SK-N-SH treated with all-trans-retinoic acid at 6 μM for 48 hours (cell line): ENCODE measurements around the gene TRAPPC1.

ENCODE experiments used
- ISL1 ChIP-seq: fragments of 250-450 bp; sonication (Bioruptor Pico); IDR thresholded peaks from 2 replicates; pipeline ENCODE4 v2.1.2; 2022; ENCODE audit warnings: mild to moderate bottlenecking, moderate library complexity
- OSR1 ChIP-seq: fragments of 250-450 bp; sonication (Bioruptor Pico); IDR thresholded peaks from 2 replicates; pipeline ENCODE4 v1.8.0; 2022; ENCODE audit warnings: moderate library complexity, mild to moderate bottlenecking, inconsistent platforms
- ZNF565 ChIP-seq: fragments of 450-650 bp; formaldehyde crosslinking; conservative IDR thresholded peaks from 2 replicates; pipeline ENCODE4 v1.5.0; 2020; ENCODE audit warnings: low read depth, mild to moderate bottlenecking, moderate library complexity

DNA sequence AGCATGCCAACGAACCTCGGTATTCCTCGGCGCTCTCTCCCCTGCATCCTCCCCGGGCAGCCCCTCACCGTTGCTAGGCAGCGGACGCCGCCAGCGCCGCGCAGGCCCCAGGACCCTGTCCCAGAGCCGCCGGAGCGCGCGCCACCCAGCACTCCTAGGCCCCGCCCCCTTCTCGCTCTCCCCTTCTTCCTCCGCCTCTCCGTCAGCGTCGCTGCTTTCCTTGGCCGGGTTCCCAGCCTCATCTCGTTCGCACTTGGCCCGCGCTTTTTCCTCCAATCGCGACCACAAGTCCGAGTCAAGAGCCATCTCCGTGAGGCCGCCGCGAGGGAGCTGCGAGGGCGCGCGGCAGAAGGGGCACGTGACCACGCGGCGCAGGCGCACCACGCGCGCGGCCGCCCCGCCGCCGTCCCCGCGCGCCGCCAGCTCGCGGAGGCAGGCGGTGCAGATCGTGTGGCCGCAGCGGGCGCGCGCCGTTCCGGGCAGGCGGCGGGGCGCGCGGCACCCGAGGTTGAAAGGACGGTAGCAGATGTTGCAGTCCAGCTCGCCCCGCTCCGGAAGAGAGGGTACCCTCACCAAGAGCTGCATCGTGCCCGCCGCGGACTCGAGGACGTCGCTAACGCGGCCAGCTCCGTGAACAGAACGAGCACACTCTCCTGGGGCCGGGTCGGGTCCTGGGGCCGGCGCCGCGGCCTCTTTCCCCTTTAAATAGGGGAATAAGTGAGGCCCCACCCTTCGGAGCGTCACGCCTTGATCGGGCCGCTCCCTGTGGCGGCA lies 15.9 kb downstream of the TRAPPC1 start, which contains the start of gene RNF227:
- TF ChIP-seq OSR1 (CRISPR knock-in tag) (no peak), ZNF565 (CRISPR knock-in tag) (no peak), ISL1 (no peak; the same call in 1 of the 2 replicates)
